HepG2 (cell line): ENCODE measurements around the gene MRPS14. TPM values are rescaled to one million over a fixed set of nuclear protein-coding genes. Genes with fewer than 3 reads are reported as not detected.

Experiments
- BRF2 ChIP-seq: sonication (generic); formaldehyde crosslinking; IDR thresholded peaks from 2 replicates; pipeline ENCODE4 v1.8.1; 2022; ENCODE audit warnings: mild to moderate bottlenecking, missing genetic modification reagents
- KLF13 ChIP-seq: sonication (generic); formaldehyde crosslinking; IDR thresholded peaks from 2 replicates; pipeline ENCODE4 v1.4.0; 2020; ENCODE audit warnings: mild to moderate bottlenecking, missing genetic modification reagents
- KLF16 ChIP-seq, 2 experiments: sonication (generic) in 1 of 2; formaldehyde crosslinking in 1 of 2; IDR thresholded peaks; 2 replicates each; pipeline versions ENCODE4 v1.6.1 to v1.8.0; 2016 to 2023; ENCODE audit warnings: missing genetic modification reagents in 2 of 2, missing compliant biosample characterization in 1 of 2
- NCOA2 ChIP-seq: sonication (generic); formaldehyde crosslinking; IDR thresholded peaks from 2 replicates; pipeline ENCODE4 v1.8.0; 2022; ENCODE audit warnings: inconsistent platforms
- RBAK ChIP-seq: sonication (generic); formaldehyde crosslinking; IDR thresholded peaks from 2 replicates; pipeline ENCODE4 v1.5.1; 2020; ENCODE audit warnings: mild to moderate bottlenecking, missing genetic modification reagents
- SMAD3 ChIP-seq: sonication (generic); formaldehyde crosslinking; IDR thresholded peaks from 2 replicates; pipeline ENCODE4 v1.4.0; 2020; ENCODE audit warnings: missing genetic modification reagents
- ZBTB42 ChIP-seq: sonication (generic); formaldehyde crosslinking; IDR thresholded peaks from 2 replicates; pipeline ENCODE4 v1.5.0; 2020; ENCODE audit warnings: mild to moderate bottlenecking, missing genetic modification reagents
- ZBTB8A ChIP-seq: sonication (generic); formaldehyde crosslinking; IDR thresholded peaks from 2 replicates; pipeline ENCODE4 v1.4.0; 2020; ENCODE audit warnings: mild to moderate bottlenecking, low read depth, missing genetic modification reagents, borderline replicate concordance
- ZNF101 ChIP-seq: sonication (generic); formaldehyde crosslinking; IDR thresholded peaks from 2 replicates; pipeline ENCODE4 v1.4.0; 2020; ENCODE audit warnings: mild to moderate bottlenecking, low read depth, missing genetic modification reagents, borderline replicate concordance
- ZNF224 ChIP-seq: sonication (generic); formaldehyde crosslinking; IDR thresholded peaks from 2 replicates; pipeline ENCODE4 v1.5.0; 2020; ENCODE audit warnings: mild to moderate bottlenecking, missing genetic modification reagents
- ZNF260 ChIP-seq: sonication (generic); formaldehyde crosslinking; IDR thresholded peaks from 2 replicates; pipeline ENCODE4 v1.4.0; 2020; ENCODE audit warnings: missing genetic modification reagents, low read depth, mild to moderate bottlenecking, borderline replicate concordance
- ZNF296 ChIP-seq: sonication (generic); formaldehyde crosslinking; conservative IDR thresholded peaks from 2 replicates; pipeline ENCODE4 v1.5.0; 2020; ENCODE audit warnings: mild to moderate bottlenecking, missing genetic modification reagents
- ZNF33A ChIP-seq: sonication (generic); formaldehyde crosslinking; IDR thresholded peaks from 2 replicates; pipeline ENCODE4 v1.5.1; 2020; ENCODE audit warnings: missing genetic modification reagents, mild to moderate bottlenecking, moderate library complexity, borderline replicate concordance
- ZNF367 ChIP-seq: sonication (generic); formaldehyde crosslinking; IDR thresholded peaks from 2 replicates; pipeline ENCODE4 v1.4.0; 2020; ENCODE audit warnings: missing genetic modification reagents, borderline replicate concordance
- ZNF567 ChIP-seq: sonication (generic); formaldehyde crosslinking; IDR thresholded peaks from 2 replicates; pipeline ENCODE4 v1.8.1; 2023; ENCODE audit warnings: mild to moderate bottlenecking, missing genetic modification reagents, borderline replicate concordance
- ZNF749 ChIP-seq: sonication (generic); formaldehyde crosslinking; IDR thresholded peaks from 2 replicates; pipeline ENCODE4 v1.8.0; 2022; ENCODE audit warnings: mild to moderate bottlenecking, missing genetic modification reagents, moderate library complexity, borderline replicate concordance
- ZNF780A ChIP-seq: sonication (generic); formaldehyde crosslinking; IDR thresholded peaks from 2 replicates; pipeline ENCODE4 v1.8.0; 2022; ENCODE audit warnings: mild to moderate bottlenecking, missing genetic modification reagents, moderate library complexity
- ZNF788 ChIP-seq: sonication (generic); formaldehyde crosslinking; IDR thresholded peaks from 2 replicates; pipeline ENCODE4 v1.5.0; 2020; ENCODE audit warnings: mild to moderate bottlenecking, missing genetic modification reagents, borderline replicate concordance
- polyA plus RNA-seq, 8 experiments: library from polyadenylated mRNA; depleted of rRNA in 3 of 8; stranded (reverse) in 7 of 8; unstranded in 1 of 8; fragments of >200 nt; fragmentation: Illumina TruSeq in 4 of 8; extraction: Trizol in 4 of 8; gene quantifications; 2 replicates each; pipeline versions ENCODE4 v1.2.1 to v1.2.3, GENCODE V29; 2011 to 2016; ENCODE audit warnings: low read depth in 4 of 8, missing spikeins in 1 of 8, mixed read lengths in 1 of 8; ENCODE audit not compliant: insufficient read depth in 1 of 8
- total RNA-seq, 5 experiments: library from RNA; depleted of rRNA; stranded (reverse); fragments of >200 nt; fragmentation: Illumina TruSeq; extraction: Trizol; gene quantifications; 2 replicates each; pipeline ENCODE4 v1.2.3, GENCODE V29; 2016; ENCODE audit warnings: low read depth in 1 of 5
- TF ChIP-seq, protein P1 (sequence below), 2 experiments: sonication (generic) in 1 of 2; formaldehyde crosslinking in 1 of 2; IDR thresholded peaks; 2 replicates each; pipeline versions ENCODE4 v1.6.1 to v1.9.0; 2014 to 2022; ENCODE audit warnings: antibody characterized with exemption in 1 of 2, borderline replicate concordance in 1 of 2, inconsistent platforms in 1 of 2, low read depth in 1 of 2, missing genetic modification reagents in 1 of 2
- TF ChIP-seq, protein P2 (sequence below): sonication (generic); formaldehyde crosslinking; IDR thresholded peaks from 2 replicates; pipeline ENCODE4 v1.8.0; 2022; ENCODE audit warnings: mild to moderate bottlenecking, missing genetic modification reagents, borderline replicate concordance

MRPS14 gene
- total and polyA plus RNA-seq, 2 of the 13 experiments (the other 11 are each of a cell fraction or from before 2014, with no cell fraction given) = 36.6 to 43.2 TPM

GRCh38 chr1:175023043-175023921, at the start of gene MRPS14 (continued):
- no peak for TF ChIP-seq ZNF33A
- TF ChIP-seq ZNF749 (CRISPR knock-in tag) = no peak; the same call in 1 of the 2 replicates
- TF ChIP-seq ZNF780A (CRISPR knock-in tag) = no peak
- TF ChIP-seq ZNF260 (CRISPR knock-in tag) = no peak
- TF ChIP-seq BRF2 (CRISPR knock-in tag) = no peak
- TF ChIP-seq ZBTB8A (CRISPR knock-in tag) = no peak
- peak; percentile 54; the same call in 1 of the 2 replicates for TF ChIP-seq KLF13 (CRISPR knock-in tag)
- TF ChIP-seq ZNF296 (CRISPR knock-in tag) = no peak
- no peak for TF ChIP-seq ZBTB42 (CRISPR knock-in tag)
- no peak for TF ChIP-seq ZNF101 (CRISPR knock-in tag)
- TF ChIP-seq KLF16 (CRISPR knock-in tag; IDR thresholded peaks at IDR 0.05) = peak in 1 of 2 experiments; percentile 86; a peak in 2 of 4 replicates
- no peak for TF ChIP-seq SMAD3 (CRISPR knock-in tag)
- TF ChIP-seq, protein P1, sequence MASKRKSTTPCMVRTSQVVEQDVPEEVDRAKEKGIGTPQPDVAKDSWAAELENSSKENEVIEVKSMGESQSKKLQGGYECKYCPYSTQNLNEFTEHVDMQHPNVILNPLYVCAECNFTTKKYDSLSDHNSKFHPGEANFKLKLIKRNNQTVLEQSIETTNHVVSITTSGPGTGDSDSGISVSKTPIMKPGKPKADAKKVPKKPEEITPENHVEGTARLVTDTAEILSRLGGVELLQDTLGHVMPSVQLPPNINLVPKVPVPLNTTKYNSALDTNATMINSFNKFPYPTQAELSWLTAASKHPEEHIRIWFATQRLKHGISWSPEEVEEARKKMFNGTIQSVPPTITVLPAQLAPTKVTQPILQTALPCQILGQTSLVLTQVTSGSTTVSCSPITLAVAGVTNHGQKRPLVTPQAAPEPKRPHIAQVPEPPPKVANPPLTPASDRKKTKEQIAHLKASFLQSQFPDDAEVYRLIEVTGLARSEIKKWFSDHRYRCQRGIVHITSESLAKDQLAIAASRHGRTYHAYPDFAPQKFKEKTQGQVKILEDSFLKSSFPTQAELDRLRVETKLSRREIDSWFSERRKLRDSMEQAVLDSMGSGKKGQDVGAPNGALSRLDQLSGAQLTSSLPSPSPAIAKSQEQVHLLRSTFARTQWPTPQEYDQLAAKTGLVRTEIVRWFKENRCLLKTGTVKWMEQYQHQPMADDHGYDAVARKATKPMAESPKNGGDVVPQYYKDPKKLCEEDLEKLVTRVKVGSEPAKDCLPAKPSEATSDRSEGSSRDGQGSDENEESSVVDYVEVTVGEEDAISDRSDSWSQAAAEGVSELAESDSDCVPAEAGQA (IDR thresholded peaks at IDR 0.05; ENCODE audit: low read depth) = peak; percentile 85
- TF ChIP-seq, protein P1 (CRISPR knock-in tag; IDR thresholded peaks at IDR 0.05; ENCODE audit: borderline replicate concordance) = no peak
- TF ChIP-seq ZNF567 = no peak
- TF ChIP-seq NCOA2 (CRISPR knock-in tag) = peak; percentile 37
- TF ChIP-seq ZNF788 = peak; percentile 70; the same call in 1 of the 2 replicates
- no peak for TF ChIP-seq RBAK
- TF ChIP-seq ZNF367 (CRISPR knock-in tag) = no peak
- TF ChIP-seq ZNF224 (CRISPR knock-in tag) = no peak
- TF ChIP-seq, protein P2, sequence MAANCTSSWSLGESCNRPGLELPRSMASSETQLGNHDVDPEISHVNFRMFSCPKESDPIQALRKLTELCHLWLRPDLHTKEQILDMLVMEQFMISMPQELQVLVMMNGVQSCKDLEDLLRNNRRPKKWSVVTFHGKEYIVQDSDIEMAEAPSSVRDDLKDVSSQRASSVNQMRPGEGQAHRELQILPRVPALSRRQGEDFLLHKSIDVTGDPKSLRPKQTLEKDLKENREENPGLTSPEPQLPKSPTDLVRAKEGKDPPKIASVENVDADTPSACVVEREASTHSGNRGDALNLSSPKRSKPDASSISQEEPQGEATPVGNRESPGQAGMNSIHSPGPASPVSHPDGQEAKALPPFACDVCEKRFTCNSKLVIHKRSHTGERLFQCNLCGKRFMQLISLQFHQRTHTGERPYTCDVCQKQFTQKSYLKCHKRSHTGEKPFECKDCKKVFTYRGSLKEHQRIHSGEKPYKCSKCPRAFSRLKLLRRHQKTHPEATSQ = peak; percentile 79; the same call in 1 of the 2 replicates
